Posterior vena cava (tissue), 2 donors: Measurements from ENCODE around the gene RXRA. TPM values are rescaled to one million over a fixed set of nuclear protein-coding genes. Genes with fewer than 3 reads are reported as not detected.

Experiments
- DNase-seq: peaks from one replicate; pipeline ENCODE4 v3.0.0-alpha.2; 2020; ENCODE audit warnings: low spot score
- intact Hi-C, 2 donors: fragments of 100-400 bp; cut with DNase I; formaldehyde crosslinking; loops; one replicate each; pipeline versions ENCODE4 v1.14.1 to v1.14.2; 2022 to 2023
- total RNA-seq, 2 donors: library from RNA; stranded (reverse); fragmentation: NEBNext Ultra II Directional; extraction: Animal tissue kit (Norgen Biotek cat#: 25700); gene quantifications; one replicate each; pipeline ENCODE4 v1.2.1, GENCODE V29; 2021
- donor health status: DM: yes; HTN: yes; CAD: no.
- donor health status: DM: yes; HTN: yes; CAD: no.

Gene RXRA
- total RNA-seq, 2 donors from 2014 or later, result 41.5 to 44.7 TPM

DNA sequence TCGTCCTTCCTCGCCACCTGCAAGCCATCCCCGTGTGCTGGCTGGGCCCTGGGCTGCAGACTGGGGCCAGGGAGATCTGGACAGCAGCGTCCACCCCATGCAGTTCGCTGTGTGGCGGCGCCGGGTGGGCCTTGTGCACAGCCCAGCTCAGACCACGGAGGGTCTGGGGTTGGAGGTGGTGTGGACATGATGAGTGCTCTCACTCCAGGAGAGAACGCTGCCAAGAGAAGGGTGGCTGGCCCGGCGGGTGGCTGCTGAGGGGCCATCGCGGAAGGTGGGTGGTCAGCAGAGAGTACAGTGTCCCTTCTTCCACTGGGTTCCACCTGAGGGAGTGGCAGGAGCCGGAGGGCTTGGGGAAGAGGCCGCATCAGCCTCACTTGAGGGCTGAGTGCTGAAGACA is 44.4 kb downstream of the RXRA start:
- intact Hi-C loops, result no loop called here
- no peak for DNase-seq

DNA sequence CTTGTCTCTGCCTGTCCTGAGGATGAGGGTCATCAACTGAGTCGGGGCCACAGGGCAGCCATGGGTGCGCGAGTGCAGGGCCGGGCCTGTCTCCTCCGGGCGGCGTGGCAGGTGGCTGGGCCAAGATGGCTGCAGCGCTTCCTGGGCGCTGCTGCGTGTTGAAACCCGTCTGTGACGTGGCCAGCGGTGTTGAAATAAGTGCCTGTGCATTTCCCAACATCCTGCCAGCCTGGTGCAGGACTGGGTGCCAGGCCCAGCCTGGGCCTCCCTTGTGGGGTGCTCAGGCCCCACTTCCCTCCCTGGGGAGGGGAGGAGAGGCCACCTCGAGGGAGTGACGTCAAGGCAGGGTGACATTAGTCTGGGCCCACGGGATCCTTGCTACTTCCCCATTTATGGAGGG is 45.5 kb downstream of the RXRA start:
- intact Hi-C loops, result no loop called here
- peak; percentile 95 for DNase-seq

DNA sequence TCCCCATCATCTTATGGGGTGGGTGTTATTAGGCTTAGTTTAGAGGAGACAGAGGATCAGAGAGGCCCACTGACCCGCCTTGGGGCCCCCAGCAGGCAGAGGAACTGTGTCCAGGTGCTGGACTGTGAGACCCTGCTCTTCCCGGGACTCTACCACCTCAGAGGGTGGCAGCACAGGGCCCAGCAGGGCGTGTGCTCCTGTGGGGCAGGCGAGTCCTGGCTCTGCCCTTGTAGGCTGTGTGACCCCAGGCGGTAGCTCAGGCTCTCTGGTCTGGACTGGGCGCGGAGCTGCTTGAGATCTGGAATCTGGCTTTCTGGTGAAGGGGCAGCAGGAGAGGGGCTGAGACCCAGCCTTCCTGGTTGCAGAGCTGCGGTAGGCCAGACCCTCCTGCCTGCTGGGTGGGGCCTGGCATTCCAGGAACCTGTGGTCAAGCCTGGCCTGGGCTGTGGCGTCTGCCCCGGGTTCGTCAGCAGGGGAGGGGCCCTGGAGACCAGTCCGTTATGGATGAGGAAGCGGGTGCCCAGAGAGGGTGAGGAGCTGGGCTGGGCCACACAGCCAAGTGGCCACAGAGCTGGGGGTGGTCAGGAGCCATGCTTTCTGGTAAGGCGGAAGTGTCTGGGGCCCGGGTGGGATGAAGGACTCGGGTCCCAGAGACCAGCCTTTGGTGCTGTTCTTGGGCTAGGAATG is 46.5 kb downstream of the RXRA start:
- intact Hi-C loops, result no loop called here
- DNase-seq, result peak; percentile 93

DNA sequence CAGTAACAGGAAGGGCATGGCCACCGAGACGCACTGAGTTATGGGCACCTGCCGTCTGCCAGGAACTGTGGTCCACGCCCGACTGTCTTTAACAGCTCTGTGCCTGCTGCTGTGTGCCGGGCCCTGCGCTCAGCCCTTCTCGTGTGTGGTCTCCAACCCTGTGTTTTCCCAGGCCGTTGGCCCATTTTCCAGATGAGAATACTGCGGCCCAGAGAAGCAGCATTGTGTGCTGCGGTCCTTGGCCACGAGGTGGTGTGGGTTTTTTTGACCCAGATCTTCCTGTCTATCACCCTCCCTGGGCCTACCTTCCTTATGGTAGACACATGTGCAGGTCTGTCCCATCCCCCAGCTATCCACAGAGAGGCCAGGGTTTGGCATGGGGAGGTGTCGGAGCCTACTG is 47.0 kb downstream of the RXRA start:
- intact Hi-C loops, result no loop called here
- no peak for DNase-seq

DNA sequence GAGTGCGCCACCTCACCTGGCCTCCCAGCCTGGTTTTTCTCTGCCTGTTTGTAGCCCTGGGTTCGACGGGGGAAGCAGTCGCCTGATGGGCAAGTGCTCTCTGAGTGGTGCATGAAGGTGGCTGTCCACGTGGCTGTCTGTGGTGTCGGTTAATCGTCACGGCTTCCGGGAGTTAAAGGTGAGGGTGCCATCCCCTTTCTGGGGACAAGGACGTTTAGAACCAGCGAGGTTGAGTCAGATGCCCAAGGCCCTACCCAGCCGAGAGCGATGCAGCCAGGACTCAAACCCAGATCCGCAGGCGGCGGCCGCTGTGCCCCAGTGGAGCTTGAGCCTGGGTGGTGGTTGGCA is 47.7 kb downstream of the RXRA start:
- DNase-seq, result no peak
- intact Hi-C loops, result no loop called here

DNA sequence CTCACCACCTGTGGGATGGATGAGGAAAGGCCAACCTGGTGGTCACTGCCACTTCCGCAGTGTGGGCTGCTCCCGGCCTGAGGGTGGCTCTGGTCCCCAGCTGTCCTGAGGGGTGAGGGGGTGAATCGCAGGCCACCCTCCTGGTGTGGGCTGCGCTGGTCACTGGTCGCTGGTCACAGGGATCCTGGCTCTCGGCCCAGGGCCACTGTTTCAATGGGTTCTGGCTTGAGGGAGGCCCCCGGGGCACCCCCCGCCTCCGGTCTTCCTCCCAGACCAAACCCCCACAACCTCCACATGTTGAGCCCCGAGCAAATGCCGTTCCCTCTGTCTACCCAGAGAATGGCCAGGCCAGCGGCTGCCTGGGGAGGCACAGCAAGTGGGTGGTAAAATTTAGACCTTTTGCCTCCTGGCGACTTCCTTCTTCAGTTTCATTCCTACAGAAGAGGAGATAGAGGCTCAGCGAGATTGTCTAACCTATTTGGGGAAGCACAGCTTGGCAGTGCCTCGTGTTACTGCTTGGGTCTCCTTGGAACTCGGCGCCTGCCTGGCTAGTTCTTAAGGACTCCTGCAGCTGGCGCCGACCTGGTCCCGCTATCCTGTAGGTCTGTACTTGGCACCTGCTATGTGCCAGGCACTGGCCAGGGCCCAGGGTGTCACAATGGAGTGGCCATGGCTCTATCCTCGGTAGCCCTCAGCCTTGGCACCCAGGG is 48.2 kb downstream of the RXRA start:
- intact Hi-C loops, result no loop called here

DNA sequence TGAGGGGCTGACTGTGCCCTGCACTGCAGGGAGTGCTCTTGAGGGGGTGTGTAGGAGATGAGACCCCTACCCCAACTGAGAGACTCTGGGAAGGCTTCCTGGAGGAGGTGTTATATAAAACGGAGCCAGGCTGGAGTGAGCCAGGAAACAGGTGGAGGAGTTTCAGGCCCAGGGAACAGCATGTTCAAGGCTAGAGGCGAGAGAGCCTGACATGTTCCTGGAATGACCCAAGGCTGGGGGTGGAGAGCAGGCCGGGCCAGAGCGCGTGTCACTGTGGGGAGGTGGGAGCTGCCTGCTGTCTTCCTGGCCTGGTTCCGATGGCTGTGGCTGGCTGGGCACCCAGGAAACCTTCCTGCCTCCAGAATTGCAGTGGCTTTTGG is 48.7 kb downstream of the RXRA start:
- DNase-seq, result no peak
- intact Hi-C loops, result no loop called here

More for the DNA sequence above, 48.2 kb downstream of the RXRA start:
- DNase-seq, result no peak

DNA sequence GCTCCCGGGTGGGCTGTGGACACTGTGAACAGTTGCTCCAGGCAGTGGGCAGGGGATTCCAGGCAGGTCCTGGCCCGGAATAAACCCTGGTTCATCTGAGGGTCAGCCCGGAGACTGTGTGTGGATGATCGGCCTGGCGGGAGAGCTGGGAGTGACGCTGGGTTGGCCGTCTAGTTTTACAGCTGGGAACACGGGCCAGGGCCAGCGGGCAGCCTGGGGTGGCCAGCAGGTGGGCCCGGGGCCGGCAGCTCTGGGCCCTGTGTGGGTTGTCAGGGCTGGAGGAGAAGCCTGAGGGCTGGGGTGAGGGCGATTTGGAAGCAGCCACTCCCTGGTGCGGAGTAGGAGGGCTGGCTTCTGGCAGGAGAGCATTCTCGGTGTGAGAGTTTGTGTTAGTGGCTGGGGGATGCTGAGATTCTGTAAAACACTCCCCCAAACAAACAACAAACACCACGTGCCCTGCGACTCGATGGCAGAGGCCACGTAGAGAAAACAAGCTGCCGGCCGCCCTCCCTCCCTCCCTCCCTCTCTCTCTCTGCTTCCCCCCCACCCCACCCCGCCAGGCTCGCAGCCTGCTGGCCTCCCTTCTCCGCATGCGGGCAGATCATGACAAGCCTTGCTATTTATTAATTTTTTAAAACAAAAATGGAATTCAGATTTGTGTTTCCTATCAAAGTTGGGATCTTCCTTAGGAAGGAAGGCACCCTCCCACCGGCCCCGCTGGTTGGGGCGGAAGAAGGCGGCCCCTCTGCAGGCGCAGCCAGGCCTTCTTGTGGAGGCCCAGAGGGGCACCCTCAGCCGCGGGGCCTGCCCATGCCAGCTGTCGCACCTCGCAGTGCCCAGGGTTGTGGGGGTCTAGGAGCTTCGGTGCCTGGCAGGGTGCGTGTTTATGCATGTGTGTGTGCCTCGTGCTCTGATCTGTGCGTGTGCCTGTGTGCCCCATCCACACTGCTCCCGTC is 49.5 kb downstream of the RXRA start:
- peak; percentile 91 for DNase-seq
- intact Hi-C loops, result no loop called here

DNA sequence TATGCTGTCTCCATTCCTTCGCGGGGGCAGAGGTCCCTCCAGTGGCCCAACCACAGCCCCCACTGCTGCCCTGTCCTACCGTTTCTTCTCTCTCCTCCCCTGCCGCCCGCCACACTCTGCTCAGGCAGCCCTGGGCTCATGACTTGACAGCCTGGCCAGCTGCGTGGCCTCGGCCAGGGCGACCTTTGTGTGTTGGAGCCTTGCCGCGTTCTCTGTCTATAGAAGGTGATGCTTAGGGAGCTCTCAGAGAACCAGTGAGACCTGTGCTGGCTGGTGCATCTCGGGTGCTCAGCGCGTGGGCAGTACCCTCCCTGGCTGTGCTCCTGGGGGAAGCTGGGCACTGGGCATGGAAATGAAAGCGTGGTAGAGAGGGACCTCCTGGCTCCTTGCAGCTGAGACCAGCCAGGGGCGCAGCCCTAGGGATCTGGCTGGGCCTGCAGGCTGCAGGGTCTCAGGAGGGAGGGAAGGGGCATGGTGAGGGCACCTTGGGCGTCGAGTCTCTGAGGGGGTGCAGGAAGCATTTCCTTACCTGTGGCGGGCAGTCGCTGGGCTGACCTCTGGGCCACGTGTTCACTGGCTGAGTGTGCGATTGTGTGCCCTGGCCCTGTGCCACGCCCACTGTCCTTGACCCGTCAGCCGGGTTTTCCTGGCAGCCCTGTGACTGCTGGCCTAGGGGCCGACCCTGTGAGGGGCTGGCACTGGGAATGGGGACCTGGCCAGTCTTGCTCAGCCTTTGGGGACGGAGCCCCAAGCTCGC is 50.3 kb downstream of the RXRA start:
- no peak for DNase-seq
- intact Hi-C loops, result loop anchor here in 1 of 2 donors (1.0 kb wide), 1 partner anchor 45 kb away; no protein-coding TSS in a partner anchor

DNA sequence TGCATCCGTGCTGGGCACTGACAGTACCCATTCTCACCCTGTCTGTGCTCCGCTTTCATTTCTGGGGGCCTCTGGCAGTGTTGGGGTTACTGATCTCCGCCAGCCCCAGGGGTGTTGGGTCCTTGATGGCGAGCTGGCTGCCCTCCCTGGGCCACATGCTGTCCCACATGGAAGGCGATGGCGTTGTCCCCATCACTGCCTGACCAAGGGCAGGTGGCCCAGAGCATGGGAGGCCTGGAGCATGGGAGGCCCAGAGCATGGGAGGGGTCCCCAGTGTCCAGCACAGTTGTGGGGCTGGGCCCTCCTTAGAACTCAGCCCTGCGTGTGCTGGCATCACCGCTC is 50.9 kb downstream of the RXRA start:
- no peak for DNase-seq

DNA sequence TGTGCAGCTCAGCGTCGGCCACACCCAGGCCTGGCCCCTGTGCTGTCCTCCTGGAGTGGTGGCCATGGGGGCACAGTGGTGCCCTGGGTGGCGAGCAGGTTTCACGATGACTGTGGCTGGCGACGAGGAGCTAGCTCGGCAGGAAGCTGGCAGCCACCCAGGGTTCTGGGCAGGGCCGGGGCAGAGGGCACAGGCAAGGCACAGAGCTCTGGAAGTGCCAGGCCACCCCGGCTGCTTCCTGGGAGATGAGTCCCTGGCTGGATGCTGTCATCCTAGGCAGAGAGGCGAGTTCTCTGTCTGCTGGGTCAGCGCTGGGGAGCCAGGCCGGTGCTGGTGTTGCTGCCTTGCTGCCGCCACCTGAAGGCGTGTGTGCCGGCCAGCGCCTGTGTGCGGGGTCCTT is 51.7 kb downstream of the RXRA start:
- intact Hi-C loops, result loop anchor here in 1 of 2 donors (1.0 kb wide), 1 partner anchor 43 kb away; no protein-coding TSS in a partner anchor
- DNase-seq, result peak; percentile 89

More for the DNA sequence above, 50.9 kb downstream of the RXRA start:
- intact Hi-C loops, result loop anchor here in 1 of 2 donors (1.0 kb wide), 1 partner anchor 44 kb away; no protein-coding TSS in a partner anchor

DNA sequence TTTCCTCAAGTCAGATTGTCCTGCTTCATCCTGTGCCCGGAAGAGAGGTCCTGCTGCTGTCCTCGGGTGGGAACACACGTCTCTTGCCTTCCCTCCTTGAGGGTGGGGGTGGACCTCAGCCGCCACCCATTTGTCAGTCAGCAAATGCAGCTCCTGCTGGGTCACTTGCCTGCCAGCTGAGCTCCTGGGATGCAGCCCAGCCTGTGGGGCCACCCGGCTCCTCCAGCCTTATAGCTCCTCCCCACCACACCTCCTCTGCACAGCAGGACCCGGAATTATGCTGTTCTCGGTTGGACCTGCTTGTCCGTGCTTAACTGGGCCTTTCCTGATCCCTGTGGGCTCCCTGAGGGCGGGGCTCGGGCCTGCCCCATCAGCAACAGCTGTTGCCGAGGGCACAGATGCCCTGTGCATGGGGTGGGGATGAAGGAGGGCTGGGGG is 52.7 kb downstream of the RXRA start:
- DNase-seq, result no peak
- intact Hi-C loops, result no loop called here

DNA sequence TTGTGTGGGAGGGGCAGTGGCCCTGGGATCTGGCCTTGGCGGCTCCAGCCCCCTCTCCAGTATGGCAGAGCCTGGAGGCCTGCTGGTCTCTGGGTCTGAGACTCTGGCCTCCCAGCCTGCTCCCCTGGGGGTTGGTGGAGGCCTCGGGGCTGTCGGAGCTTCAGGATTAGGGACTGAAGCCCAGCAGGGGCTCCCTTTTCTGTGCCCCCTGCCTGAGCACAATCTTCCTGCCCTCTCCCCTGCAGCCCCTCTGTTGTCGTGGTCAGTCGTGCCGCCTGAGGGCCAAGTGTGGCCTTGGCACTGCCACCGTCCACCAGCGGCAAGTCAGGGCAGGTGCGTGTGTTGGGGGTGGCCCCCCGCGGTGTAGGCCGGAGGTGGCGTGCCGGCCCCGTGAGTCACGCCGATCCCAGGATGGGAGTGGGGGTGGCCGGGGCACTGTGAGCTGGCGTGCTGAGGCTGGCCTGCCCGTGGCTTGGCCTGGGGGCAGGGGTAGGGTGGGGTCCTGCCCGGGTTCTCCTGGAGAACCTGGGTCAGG is 53.6 kb downstream of the RXRA start:
- intact Hi-C loops, result no loop called here
- no peak for DNase-seq

DNA sequence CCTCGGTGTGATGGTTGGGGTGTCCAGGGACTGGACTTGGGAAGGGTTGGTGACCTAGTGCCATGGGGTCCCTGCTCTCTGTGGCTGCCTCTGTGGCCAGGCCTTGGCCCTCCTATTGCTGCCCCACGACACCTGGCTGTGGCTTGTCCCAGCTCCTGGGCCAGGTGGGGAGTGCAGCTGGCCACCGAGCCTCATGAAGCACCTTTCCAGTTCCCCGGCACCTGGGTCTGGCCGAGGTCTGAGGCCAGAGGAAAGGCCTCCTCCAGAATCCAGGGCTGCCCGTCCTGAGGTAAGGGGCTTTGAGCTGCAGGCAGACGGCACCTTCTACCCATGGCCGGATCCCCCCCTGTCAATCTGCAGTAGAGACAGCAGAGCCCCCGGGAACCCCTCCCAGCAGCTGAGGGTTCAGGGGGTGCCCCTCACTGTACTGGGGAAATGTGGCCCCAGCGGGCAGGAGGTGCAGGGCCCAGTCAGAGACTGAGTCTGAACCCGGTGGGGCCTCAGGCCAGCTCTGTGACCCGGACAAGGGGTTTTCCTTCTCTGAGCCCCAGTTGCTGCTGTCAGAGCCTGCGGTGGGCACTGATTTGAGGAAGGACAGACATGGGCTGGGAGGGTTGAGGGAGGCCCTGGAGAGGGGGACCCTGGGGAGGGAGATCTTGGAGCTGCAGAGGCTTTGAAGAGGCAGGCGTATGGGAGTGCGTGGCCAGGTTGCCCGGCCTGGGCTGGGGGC is 54.5 kb downstream of the RXRA start:
- intact Hi-C loops, result no loop called here
- DNase-seq, result no peak

DNA sequence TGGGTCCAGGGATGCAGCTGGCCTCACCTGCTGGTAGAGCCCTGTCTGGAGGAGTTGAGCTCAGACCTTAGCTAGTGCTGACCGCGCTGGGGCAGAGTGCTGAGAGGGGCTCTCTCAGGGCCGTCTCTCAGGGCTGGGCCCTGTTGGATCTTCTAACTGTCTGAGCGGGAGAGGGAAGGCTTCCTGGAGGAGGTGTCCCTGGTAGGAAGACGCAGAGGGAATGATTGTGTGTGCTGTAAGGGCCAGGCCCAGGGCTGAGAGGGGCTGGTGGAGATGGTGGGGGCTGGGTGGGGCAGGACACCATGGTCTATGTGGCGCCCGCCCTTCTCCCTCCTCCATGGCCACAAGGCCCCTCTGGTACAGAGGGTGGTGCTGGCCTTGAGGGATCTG is 55.0 kb downstream of the RXRA start:
- no peak for DNase-seq
- intact Hi-C loops, result no loop called here

DNA sequence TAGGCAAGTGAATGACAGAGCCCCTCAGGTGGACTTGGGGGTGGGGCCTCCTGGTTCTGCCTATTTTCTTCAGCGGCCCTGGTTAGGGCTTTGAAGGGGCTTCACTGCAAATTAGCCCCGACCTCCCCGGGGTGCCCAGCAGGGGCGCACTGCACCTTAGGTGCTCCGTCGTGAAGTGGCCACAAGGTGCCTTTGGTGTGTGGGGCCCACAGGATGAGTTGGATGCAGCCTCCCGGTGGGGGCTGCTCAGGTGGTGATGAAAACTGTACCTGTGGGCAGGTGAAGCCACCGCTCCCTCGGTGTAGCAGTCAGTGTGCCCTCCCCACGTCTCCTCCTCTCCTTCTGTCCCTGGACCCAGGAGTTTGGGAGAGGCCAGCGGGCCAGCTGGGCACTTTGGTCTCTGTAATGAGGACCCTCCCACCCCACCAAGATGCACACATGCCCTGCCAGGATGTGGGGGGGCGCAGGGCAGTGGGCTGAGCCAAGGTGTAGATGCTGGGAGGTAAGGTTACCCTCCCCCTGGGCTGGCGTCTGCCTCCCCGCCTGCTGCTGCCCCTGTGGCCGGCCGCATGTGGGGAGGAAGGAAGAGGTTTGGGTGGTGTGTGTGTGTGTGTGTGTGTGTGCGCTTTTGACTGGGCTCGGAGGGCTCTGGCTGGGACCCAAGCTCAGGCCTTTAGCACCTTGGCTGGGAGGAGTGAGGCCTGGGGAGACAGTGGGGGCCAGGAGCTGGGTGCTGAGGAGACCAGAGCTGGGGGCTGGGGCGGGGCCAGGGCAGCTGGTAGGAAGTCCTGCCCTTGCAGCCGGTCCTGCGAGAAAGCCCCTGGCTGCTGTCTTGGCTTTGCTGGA is 55.6 kb downstream of the RXRA start:
- intact Hi-C loops, result no loop called here
- DNase-seq, result no peak

DNA sequence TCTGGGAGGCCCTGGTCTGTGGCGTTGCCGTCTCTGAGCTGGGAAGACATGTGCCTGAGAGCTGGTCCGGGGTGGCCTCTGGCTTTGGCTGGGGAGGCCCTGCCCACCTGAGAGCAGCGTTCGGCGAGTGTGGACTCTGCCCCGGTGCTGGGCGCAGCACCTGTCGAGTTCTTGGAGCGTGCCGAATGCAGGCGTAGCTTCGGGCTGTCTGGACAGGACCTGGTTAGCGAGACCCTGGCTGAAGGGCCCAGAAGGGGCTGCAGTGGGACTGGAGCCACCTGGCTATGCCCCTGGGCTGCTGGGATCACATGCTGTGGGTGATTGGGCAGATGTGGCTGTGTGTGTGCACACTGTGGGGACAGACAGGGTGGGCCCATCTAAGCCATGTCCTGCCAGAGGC is 56.5 kb downstream of the RXRA start:
- intact Hi-C loops, result no loop called here
- no peak for DNase-seq

DNA sequence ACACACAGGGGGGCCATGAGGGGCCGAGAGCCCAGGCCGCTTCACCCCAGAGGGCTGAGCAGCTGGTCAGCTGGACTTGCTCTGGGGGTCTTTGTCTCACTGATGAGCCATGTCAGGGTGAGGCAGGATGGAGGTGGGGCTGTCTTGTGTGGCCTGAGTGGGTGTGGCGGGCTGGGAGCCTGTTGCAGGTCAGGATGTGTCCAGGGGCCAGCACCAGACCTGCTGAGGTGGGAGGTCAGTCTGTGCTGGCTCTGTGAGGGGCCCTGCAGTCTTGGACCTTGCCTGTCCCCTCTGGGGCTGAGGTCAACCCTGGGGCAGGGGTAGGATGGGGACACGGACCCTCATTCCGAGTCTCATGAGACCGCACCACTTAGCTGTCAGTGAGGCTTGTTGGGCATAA is 56.9 kb downstream of the RXRA start:
- intact Hi-C loops, result no loop called here
- no peak for DNase-seq
